H7 (cell line): Measurements from ENCODE around the gene MC3R. TPM values are rescaled to one million over a fixed set of nuclear protein-coding genes. Genes with fewer than 3 reads are reported as not detected.
"Not testable (repeated sequence)": the region's sequence is repeated elsewhere in the genome, so short reads cannot be mapped to it uniquely, and the experiment has no call there.

ENCODE experiments used
- DNase-seq: peaks from one replicate; pipeline ENCODE4 v3.0.0; 2012
- H3K27me3 ChIP-seq: 2 replicates; pipeline ENCODE4 v1.6.0; 2011; ENCODE audit warnings: mild to moderate bottlenecking, low read length; ENCODE audit not compliant: control insufficient read depth, insufficient read depth
- H3K36me3 ChIP-seq: replicated peaks from 2 replicates; pipeline ENCODE4 v1.5.1; 2011; ENCODE audit warnings: low read length; ENCODE audit not compliant: control insufficient read depth, insufficient read depth
- H3K4me3 ChIP-seq: 2 replicates; pipeline ENCODE4 v1.5.1; 2011; ENCODE audit warnings: low read depth, mild to moderate bottlenecking, control low read depth, low read length, moderate library complexity; ENCODE audit not compliant: insufficient read depth
- total RNA-seq: library from RNA; depleted of rRNA; stranded (reverse); fragments of >200 nt; shearing (Covaris generic); gene quantifications from 2 replicates; pipeline ENCODE4 v1.2.3, GENCODE V29; 2014; rRNA removed

The MC3R gene
- total RNA-seq: not detected in 2 replicates

- H3K27me3 ChIP-seq: peaks cover 2% of the 10 kb centered on the region; the same call in 1 of the 2 replicates
- H3K36me3 ChIP-seq: no peaks in the 10 kb centered on the region
- peak; percentile 11 for DNase-seq
- H3K4me3 ChIP-seq: no peak within 1 kb of the TSS
These were observed at the start of gene MC3R for GRCh38 chr20:56247954-56248782. Gene MC3R (plus strand): TSS chr20:56248732. CDS start chr20:56248844, 112 bp downstream.

- Histone ChIP-seq H3K36me3 (no peaks in the 10 kb centered on the region), H3K27me3 (no peaks in the 10 kb centered on the region), H3K4me3 (no peak overlapping the region)
- peak; percentile 24 for DNase-seq
These were observed 48.1 kb upstream of the MC3R start for GRCh38 chr20:56200456-56200855.

- Histone ChIP-seq H3K36me3 (no peaks in the 10 kb centered on the region), H3K27me3 (no peaks in the 10 kb centered on the region), H3K4me3 (no peak overlapping the region)
- no peak for DNase-seq
These were observed 45.9 kb upstream of the MC3R start for GRCh38 chr20:56202493-56203077.

GRCh38 chr20:56204206-56204605 lies 44.3 kb upstream of the MC3R start:
- Histone ChIP-seq H3K4me3 (no peak overlapping the region), H3K36me3 (no peaks in the 10 kb centered on the region), H3K27me3 (no peaks in the 10 kb centered on the region)
- DNase-seq: no peak

GRCh38 chr20:56205346-56205745 lies 43.2 kb upstream of the MC3R start:
- Histone ChIP-seq H3K36me3 (no peaks in the 10 kb centered on the region), H3K27me3 (no peaks in the 10 kb centered on the region), H3K4me3 (no peak overlapping the region)
- DNase-seq: no peak

GRCh38 chr20:56207656-56208055 lies 40.9 kb upstream of the MC3R start:
- Histone ChIP-seq H3K4me3 (no peak overlapping the region), H3K36me3 (no peaks in the 10 kb centered on the region), H3K27me3 (no peaks in the 10 kb centered on the region)
- no peak for DNase-seq

GRCh38 chr20:56208121-56208520 lies 40.4 kb upstream of the MC3R start:
- no peak for DNase-seq
- no peak overlapping the region for H3K4me3 ChIP-seq
- H3K27me3 ChIP-seq: no peaks in the 10 kb centered on the region
- no peaks in the 10 kb centered on the region for H3K36me3 ChIP-seq

GRCh38 chr20:56211051-56211450 lies 37.5 kb upstream of the MC3R start:
- no peak overlapping the region for H3K4me3 ChIP-seq

GRCh38 chr20:56212091-56212490 lies 36.4 kb upstream of the MC3R start:
- H3K27me3 ChIP-seq: no peaks in the 10 kb centered on the region
- no peaks in the 10 kb centered on the region for H3K36me3 ChIP-seq
- H3K4me3 ChIP-seq: no peak overlapping the region
- DNase-seq: no peak

More at GRCh38 chr20:56211051-56211450, 37.5 kb upstream of the MC3R start:
- no peak for DNase-seq
- no peaks in the 10 kb centered on the region for H3K27me3 ChIP-seq
- no peaks in the 10 kb centered on the region for H3K36me3 ChIP-seq

- no peaks in the 10 kb centered on the region for H3K36me3 ChIP-seq
These were observed 35.2 kb upstream of the MC3R start for GRCh38 chr20:56213321-56213720.

GRCh38 chr20:56215115-56215514 lies 33.4 kb upstream of the MC3R start:
- Histone ChIP-seq H3K4me3 (no peak overlapping the region), H3K27me3 (no peaks in the 10 kb centered on the region), H3K36me3 (no peaks in the 10 kb centered on the region)
- DNase-seq: no peak

More at GRCh38 chr20:56213321-56213720, 35.2 kb upstream of the MC3R start:
- DNase-seq: no peak
- no peak overlapping the region for H3K4me3 ChIP-seq
- no peaks in the 10 kb centered on the region for H3K27me3 ChIP-seq

GRCh38 chr20:56217829-56218228 lies 30.7 kb upstream of the MC3R start:
- H3K27me3 ChIP-seq: no peaks in the 10 kb centered on the region
- DNase-seq: no peak
- no peak overlapping the region for H3K4me3 ChIP-seq
- no peaks in the 10 kb centered on the region for H3K36me3 ChIP-seq

- not testable (repeated sequence) for H3K36me3 ChIP-seq, DNase-seq, H3K27me3 ChIP-seq, H3K4me3 ChIP-seq
These were observed 27.3 kb upstream of the MC3R start for GRCh38 chr20:56221186-56221585.

- no peaks in the 10 kb centered on the region for H3K27me3 ChIP-seq
- no peak for DNase-seq
- H3K36me3 ChIP-seq: no peaks in the 10 kb centered on the region
- no peak overlapping the region for H3K4me3 ChIP-seq
These were observed 26.3 kb upstream of the MC3R start for GRCh38 chr20:56222201-56222600.

- no peak overlapping the region for H3K4me3 ChIP-seq
- H3K36me3 ChIP-seq: no peaks in the 10 kb centered on the region
- no peaks in the 10 kb centered on the region for H3K27me3 ChIP-seq
- no peak for DNase-seq
These were observed 25.6 kb upstream of the MC3R start for GRCh38 chr20:56222945-56223344.
